Thoracic aorta endothelial cell (primary cell): ENCODE data around the gene RDH11. TPM values are rescaled to one million over a fixed set of nuclear protein-coding genes. Genes with fewer than 3 reads are reported as not detected.

Experiments
- small RNA-seq: library from RNA; depleted of rRNA; stranded (forward); fragments of <200 nt; gene quantifications from one replicate; pipeline ENCODE3, GENCODE V24; 2012
- total RNA-seq: library from RNA; depleted of rRNA; stranded (reverse); fragments of >200 nt; gene quantifications from 2 replicates; pipeline ENCODE4 v1.2.3, GENCODE V29; 2012

Gene RDH11
- 104 and 139 TPM in 2 replicates for total RNA-seq

GRCh38 chr14:67695394-67695949, at the start of gene RDH11:
RDH11 (minus strand) TSS chr14:67695764; CDS start chr14:67695703, 61 bp downstream.

GRCh38 chr14:67701492-67701891, 5.9 kb upstream of the RDH11 start, which contains the start of gene RDH12:
RDH12 (plus strand) TSS chr14:67701886; CDS start chr14:67722643, 20,757 bp downstream.

DNA sequence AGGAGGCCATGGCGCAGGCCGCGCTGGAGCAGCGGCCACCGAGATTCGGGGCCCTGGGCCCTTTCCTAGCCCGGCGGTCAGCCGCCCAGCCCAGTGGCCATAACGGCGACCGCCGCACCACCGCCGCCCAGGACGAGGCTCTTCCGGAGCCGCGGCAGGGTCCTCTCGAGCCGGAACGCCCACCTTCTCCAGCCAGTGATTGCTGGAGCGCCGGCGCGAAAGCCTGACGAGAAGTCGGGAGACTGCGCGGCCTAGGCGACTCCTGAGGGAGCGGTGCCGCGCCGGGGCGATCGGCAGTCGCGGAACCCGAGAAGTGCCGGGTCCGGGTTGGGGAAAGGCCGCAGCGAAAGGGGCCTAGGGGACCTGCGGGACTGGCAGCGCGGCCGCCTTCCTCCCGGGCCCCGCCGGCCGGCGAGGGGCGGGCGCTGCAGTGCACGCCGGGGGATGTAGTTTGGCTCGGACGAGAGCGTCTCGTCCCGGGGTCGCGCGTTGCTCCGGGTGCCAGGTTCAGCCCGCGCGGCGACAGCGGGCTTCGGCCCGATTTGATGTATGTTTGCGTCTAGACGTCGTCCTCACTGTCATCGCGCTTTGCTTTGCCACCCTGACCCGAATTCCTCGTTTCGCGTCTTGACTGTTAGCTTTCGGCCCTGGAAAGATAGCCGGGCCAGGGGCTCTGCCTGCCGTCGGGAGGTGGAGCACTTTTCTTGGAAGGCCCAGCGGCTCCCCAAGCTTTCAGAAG, 20.9 kb downstream of the RDH11 start, which contains the start of gene VTI1B:
Gene VTI1B, minus strand, starts transcription at position 153 of the 739 bp plus-strand sequence. Its CDS starts 143 bp downstream, at position 10.

Small RNA genes lying within 50 kb of the gene (small RNA-seq; reads per million reads assigned to genes)
- gene AL049779.3 (not detected), gene RN7SL369P (not detected), gene RNA5SP386 (not detected)

Other genes with a start within 250 kb of the RDH11 start
- gene TMEM229B, start 207.0 kb downstream of the RDH11 start, total RNA-seq: under 0.01 and 0.07 TPM in 2 replicates
- gene PLEKHH1, start 162.5 kb downstream of the RDH11 start, total RNA-seq: 0.65 and 1.1 TPM in 2 replicates
- gene PIGH, start 95.5 kb downstream of the RDH11 start, total RNA-seq: 10.6 and 11.8 TPM in 2 replicates
- gene ARG2, start 75.8 kb downstream of the RDH11 start, total RNA-seq: 31.1 and 44.5 TPM in 2 replicates
- gene VTI1B, start 21.1 kb downstream of the RDH11 start, total RNA-seq: 42.7 and 45.6 TPM in 2 replicates
- gene RDH12, start 6.1 kb upstream of the RDH11 start, total RNA-seq: not detected in 2 replicates
- 26.2 and 34.2 TPM in 2 replicates for gene ZFYVE26, start 120.8 kb upstream of the RDH11 start, total RNA-seq
- 24.3 and 26.6 TPM in 2 replicates for gene RAD51B, start 124.0 kb upstream of the RDH11 start, total RNA-seq